Coronary artery (tissue), 2 donors: ENCODE measurements around the gene SERF2.
A peak's percentile ranks its signal among the peaks of the same experiment; 100 is the strongest.
"Not testable (repeated sequence)": the region's sequence is repeated elsewhere in the genome, so short reads cannot be mapped to it uniquely, and the experiment has no call there.

Experiments
- DNase-seq: peaks from one replicate; pipeline ENCODE4 v3.0.0-alpha.2; 2017; ENCODE audit warnings: low spot score
- H3K27ac ChIP-seq, 2 donors: fragments of 200-600 bp; sonication (generic); one replicate each; pipeline ENCODE4 v1.5.1; 2016 to 2019
- H3K4me3 ChIP-seq: fragments of 200-600 bp; sonication (generic); 2 replicates; pipeline ENCODE4 v1.5.1; 2016; ENCODE audit warnings: mild to moderate bottlenecking, moderate library complexity
- CTCF ChIP-seq: fragments of 200-600 bp; sonication (generic); IDR thresholded peaks from one replicate; pipeline ENCODE4 v1.5.1; 2019; ENCODE audit warnings: antibody characterized with exemption

SERF2 gene

DNA sequence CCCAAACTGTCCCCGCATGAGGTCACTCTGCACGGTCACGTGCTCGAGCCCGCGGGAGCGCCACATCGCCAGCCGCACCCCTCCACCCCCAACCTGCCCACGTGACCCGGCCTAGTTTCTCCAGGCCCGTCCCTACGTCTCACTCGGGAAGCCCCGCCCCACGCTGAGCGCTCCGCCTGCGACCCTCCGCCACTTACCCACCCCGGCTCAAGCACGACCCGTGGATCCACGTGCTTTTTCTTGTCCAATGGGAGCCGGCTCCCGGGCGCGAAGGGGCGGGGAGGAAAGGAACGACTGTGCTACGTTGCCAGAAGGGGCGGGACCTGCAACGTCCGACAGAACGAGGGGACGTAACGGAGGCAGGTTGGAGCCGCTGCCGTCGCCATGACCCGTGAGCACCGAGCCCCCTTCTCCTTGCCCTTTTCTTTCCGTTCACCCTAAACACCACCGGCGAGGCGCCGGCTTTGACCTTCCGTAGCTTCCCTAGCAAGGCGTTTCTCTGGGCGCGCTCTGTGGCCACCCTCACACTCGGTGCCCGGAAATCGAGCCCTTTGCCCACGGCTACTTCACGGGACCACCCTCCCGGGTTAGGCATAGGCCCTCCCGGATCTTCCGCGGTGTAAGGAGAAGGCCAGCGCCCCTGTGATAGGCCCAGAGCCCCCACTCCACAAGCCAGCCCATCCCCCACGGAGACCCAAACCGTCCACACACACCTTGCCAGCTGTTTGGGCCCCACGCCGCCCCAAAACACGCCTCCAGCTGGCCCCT, at the start of gene SERF2:
SERF2 (plus strand) TSS at position 328 of the 768 bp plus-strand sequence; CDS start at position 385, 57 bp downstream.
- no peak for TF ChIP-seq CTCF
- peak; percentile 100 for DNase-seq
- peak within 1 kb of the TSS; percentile 88 to 90 for H3K27ac ChIP-seq
- H3K4me3 ChIP-seq, result peak within 1 kb of the TSS; percentile 93

- DNase-seq, result peak; percentile 96
- H3K4me3 ChIP-seq, result peak within 1 kb of the TSS; percentile 94
Measured at GRCh38 chr15:43746245-43746902, 45.7 kb upstream of the SERF2 start, which contains the start of gene PDIA3. Gene PDIA3, plus strand, starts transcription at chr15:43746438. Its CDS starts 102 bp downstream, at chr15:43746540.

DNA sequence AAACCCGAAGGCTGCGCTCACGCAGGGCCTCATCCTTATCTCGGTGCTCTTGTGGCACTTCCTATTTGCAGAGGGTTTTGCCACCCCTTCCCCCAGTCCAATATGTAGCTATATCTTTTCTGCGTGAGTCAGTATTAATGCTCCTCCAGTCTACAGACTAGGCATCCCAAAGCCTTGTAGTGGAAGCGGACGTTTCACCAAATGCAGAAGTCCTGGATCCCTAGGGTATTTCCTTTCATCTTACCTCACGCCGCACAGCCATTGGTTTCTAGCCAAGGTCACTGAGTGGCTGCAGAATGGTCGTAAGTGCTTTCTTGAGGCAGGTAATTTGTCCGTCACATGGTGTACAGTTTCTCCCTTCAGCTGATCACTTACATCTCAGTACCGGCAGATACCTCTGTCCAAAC, 45.2 kb upstream of the SERF2 start:
- DNase-seq, result not testable (repeated sequence)
- Histone ChIP-seq H3K4me3 (peak overlapping the region; percentile 94), H3K27ac (peak overlapping the region; percentile 93 to 95)

More at GRCh38 chr15:43746245-43746902, 45.7 kb upstream of the SERF2 start, which contains the start of gene PDIA3:
- peak within 1 kb of the TSS; percentile 93 to 95 for H3K27ac ChIP-seq

DNA sequence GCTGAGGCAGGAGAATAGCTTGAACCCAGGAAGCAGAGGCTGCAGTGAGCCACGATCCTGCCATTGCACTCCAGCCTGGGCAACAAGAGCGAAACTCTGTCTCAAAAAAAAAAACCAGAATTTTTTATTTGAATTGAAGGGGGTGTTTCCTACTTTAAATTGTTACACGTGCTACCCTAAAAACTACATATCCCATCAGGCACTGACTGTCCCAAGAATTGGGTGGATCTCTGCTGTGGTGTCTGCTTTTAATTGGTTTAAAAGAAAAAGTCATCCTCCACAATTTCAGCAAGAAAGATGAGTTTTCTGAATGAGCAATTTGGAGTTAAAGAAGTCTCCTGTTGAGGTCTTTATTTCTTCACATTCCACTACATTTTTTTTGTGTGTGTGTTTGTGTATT, 43.7 kb upstream of the SERF2 start:
- Histone ChIP-seq H3K27ac (no peak overlapping the region), H3K4me3 (peak overlapping the region; percentile 94)
- TF ChIP-seq CTCF, result no peak
- DNase-seq, result no peak

- H3K4me3 ChIP-seq, result no peak overlapping the region
- DNase-seq, result no peak
- no peak overlapping the region for H3K27ac ChIP-seq
- no peak for TF ChIP-seq CTCF
Measured at GRCh38 chr15:43749690-43750345, 42.3 kb upstream of the SERF2 start.

DNA sequence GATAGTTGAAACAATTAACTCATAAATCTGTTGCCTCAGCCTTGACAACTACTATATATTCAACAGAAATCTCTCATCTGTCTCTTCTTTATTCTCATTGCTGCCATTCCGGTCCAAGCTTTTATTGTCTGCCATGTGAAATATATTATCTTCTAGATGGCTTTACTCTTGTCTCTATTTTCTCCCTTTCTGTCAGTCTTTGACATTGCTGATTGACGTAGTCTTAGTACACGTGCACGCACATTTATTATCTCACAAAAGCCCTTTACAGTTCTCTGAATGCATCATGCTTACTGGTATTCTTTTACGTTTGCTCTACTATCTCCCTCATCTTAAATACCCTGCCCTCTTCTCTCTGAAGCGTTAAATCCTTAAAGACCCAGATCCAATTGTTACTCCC, 40.2 kb upstream of the SERF2 start:
- no peak for TF ChIP-seq CTCF
- no peak overlapping the region for H3K27ac ChIP-seq
- no peak for DNase-seq
- no peak overlapping the region for H3K4me3 ChIP-seq

GRCh38 chr15:43762824-43763223, 29.3 kb upstream of the SERF2 start:
- H3K27ac ChIP-seq, result no peak overlapping the region
- DNase-seq, result no peak
- no peak for TF ChIP-seq CTCF
- H3K4me3 ChIP-seq, result no peak overlapping the region
